H1 (cell line): ENCODE data around the gene MYRF. TPM values are rescaled to one million over a fixed set of nuclear protein-coding genes. Genes with fewer than 3 reads are reported as not detected.

Experiments
- CTCF ChIA-PET: fragments of 300-600 bp; sonication (Branson Sonifier 250); formaldehyde crosslinking; loops from one replicate; lab custom pipeline; 2021; ENCODE audit not compliant: partially characterized antibody; lab: Charles Lee
- POLR2A ChIA-PET: fragments of 300-600 bp; sonication (Branson Sonifier 250); formaldehyde crosslinking; loops from one replicate; lab custom pipeline; 2021; ENCODE audit warnings: inconsistent platforms; ENCODE audit not compliant: partially characterized antibody; lab: Charles Lee
- DNase-seq, 2 experiments: peaks; one replicate each; pipeline versions ENCODE4 v3.0.0 to v3.0.0-alpha.2; 2010 to 2022; ENCODE audit warnings: low spot score in 2 of 2, low read depth in 1 of 2, mixed read lengths in 1 of 2
- FAIRE-seq: peaks from 2 replicates; lab custom pipeline; 2011; peaks lifted over from hg19 to GRCh38; lab: Jason Lieb, UNC
- H2AFZ ChIP-seq: 2 replicates; pipeline ENCODE4 v1.8.1; 2012; ENCODE audit warnings: low read length, inconsistent platforms
- H2AK5ac ChIP-seq: 2 replicates; pipeline ENCODE4 v1.6.1; 2013; ENCODE audit warnings: low read depth, low read length
- H2BK120ac ChIP-seq: replicated peaks from 2 replicates; pipeline ENCODE3; 2013; ENCODE audit warnings: low read depth, low read length, inconsistent platforms
- H2BK12ac ChIP-seq: 2 replicates; pipeline ENCODE4 v1.6.1; 2013; ENCODE audit warnings: low read depth, low read length
- H2BK15ac ChIP-seq: 2 replicates; pipeline ENCODE4 v1.6.1; 2013; ENCODE audit warnings: low read length
- H2BK20ac ChIP-seq: 2 replicates; pipeline ENCODE4 v1.6.1; 2013; ENCODE audit warnings: low read length
- H2BK5ac ChIP-seq: 2 replicates; pipeline ENCODE4 v1.6.1; 2013; ENCODE audit warnings: low read depth, low read length
- H3K14ac ChIP-seq: 2 replicates; pipeline ENCODE4 v1.6.1; 2013; ENCODE audit warnings: inconsistent platforms; ENCODE audit not compliant: insufficient read length
- H3K18ac ChIP-seq: 2 replicates; pipeline ENCODE4 v1.6.1; 2013; ENCODE audit warnings: low read length; ENCODE audit errors: extremely low read depth
- H3K23ac ChIP-seq: 2 replicates; pipeline ENCODE4 v1.6.1; 2013; ENCODE audit warnings: inconsistent platforms; ENCODE audit not compliant: insufficient read length
- H3K23me2 ChIP-seq: 2 replicates; pipeline ENCODE4 v1.6.1; 2013; ENCODE audit warnings: low read depth, low read length
- H3K27ac ChIP-seq: 2 replicates; pipeline ENCODE4 v1.6.1; 2011; ENCODE audit warnings: low read depth, low read length, inconsistent platforms
- H3K27me3 ChIP-seq, 4 experiments: replicated peaks in 1 of 4; 1 replicate in 1 of 4; 2 replicates in 3 of 4; pipeline versions ENCODE4 v1.6.1 to v1.8.1; 2011 to 2013; ENCODE audit warnings: low read length in 3 of 4, mild to moderate bottlenecking in 3 of 4, inconsistent platforms in 2 of 4, mixed read lengths in 2 of 4, moderate library complexity in 1 of 4; ENCODE audit not compliant: control insufficient read depth in 3 of 4, insufficient read depth in 3 of 4; ENCODE audit errors: extremely low read depth in 1 of 4
- H3K36me3 ChIP-seq, 4 experiments: 2 replicates each; pipeline versions ENCODE4 v1.6.1 to v1.8.1; 2011 to 2013; ENCODE audit warnings: mild to moderate bottlenecking in 4 of 4, low read length in 3 of 4, moderate library complexity in 2 of 4, control low read depth in 1 of 4, inconsistent platforms in 1 of 4; ENCODE audit not compliant: insufficient read depth in 4 of 4, control insufficient read depth in 2 of 4
- H3K4ac ChIP-seq: replicated peaks from 2 replicates; pipeline ENCODE3; 2013; ENCODE audit warnings: low read length, low read depth, mixed read lengths, inconsistent platforms; ENCODE audit not compliant: insufficient read length
- H3K4me1 ChIP-seq, 4 experiments: replicated peaks in 1 of 4; 1 replicate in 1 of 4; 2 replicates in 3 of 4; pipeline versions ENCODE4 v1.6.1 to v1.8.1; 2011 to 2013; ENCODE audit warnings: low read length in 3 of 4, inconsistent platforms in 2 of 4, mixed read lengths in 1 of 4; ENCODE audit not compliant: insufficient read depth in 4 of 4, control insufficient read depth in 3 of 4
- H3K4me2 ChIP-seq, 2 experiments: 2 replicates each; pipeline versions ENCODE4 v1.6.1 to v1.8.1; 2011 to 2013; ENCODE audit warnings: low read depth in 2 of 2, low read length in 2 of 2, control low read depth in 1 of 2, inconsistent platforms in 1 of 2, mild to moderate bottlenecking in 1 of 2; ENCODE audit not compliant: insufficient read depth in 1 of 2
- H3K4me3 ChIP-seq, 4 experiments: fragments of 200-600, 300-600 bp in 1 of 4; sonication (generic), shearing (Covaris generic), sonication (Bioruptor Twin) in 1 of 4; 2 replicates each; pipeline versions ENCODE4 v1.5.1 to v1.8.1; 2011 to 2016; ENCODE audit warnings: low read length in 4 of 4, low read depth in 3 of 4, control low read depth in 2 of 4, inconsistent platforms in 2 of 4, mild to moderate bottlenecking in 2 of 4, mixed read lengths in 1 of 4, moderate library complexity in 1 of 4; ENCODE audit not compliant: insufficient read depth in 2 of 4; ENCODE audit errors: extremely low read depth in 1 of 4
- H3K56ac ChIP-seq: replicated peaks from 2 replicates; pipeline ENCODE3; 2013; ENCODE audit warnings: low read depth, mild to moderate bottlenecking, mixed read lengths, low read length, inconsistent platforms; ENCODE audit not compliant: insufficient read length
- H3K79me1 ChIP-seq: 2 replicates; pipeline ENCODE4 v1.6.1; 2013; ENCODE audit warnings: low read depth, low read length, control low read depth
- H3K79me2 ChIP-seq, 2 experiments: 2 replicates each; pipeline versions ENCODE4 v1.6.1 to v1.8.1; 2012 to 2013; ENCODE audit warnings: low read length in 2 of 2, mild to moderate bottlenecking in 2 of 2, inconsistent platforms in 1 of 2; ENCODE audit not compliant: insufficient read depth in 2 of 2, control insufficient read depth in 1 of 2
- H3K9ac ChIP-seq, 4 experiments: replicated peaks in 1 of 4; 1 replicate in 1 of 4; 2 replicates in 3 of 4; pipeline versions ENCODE4 v1.6.1 to v1.8.1; 2011 to 2013; ENCODE audit warnings: low read depth in 3 of 4, low read length in 3 of 4, control low read depth in 2 of 4, mild to moderate bottlenecking in 2 of 4, moderate library complexity in 2 of 4, inconsistent platforms in 1 of 4; ENCODE audit errors: extremely low read depth in 1 of 4
- H3K9me3 ChIP-seq, 2 experiments: 2 replicates each; pipeline versions ENCODE4 v1.6.1 to v1.8.1; 2012 to 2013; ENCODE audit warnings: mild to moderate bottlenecking in 2 of 2, moderate library complexity in 2 of 2, control low read depth in 1 of 2, inconsistent platforms in 1 of 2, low read depth in 1 of 2, low read length in 1 of 2, mixed read lengths in 1 of 2; ENCODE audit not compliant: insufficient read depth in 2 of 2
- H4K20me1 ChIP-seq, 2 experiments: replicated peaks in 1 of 2; 2 replicates each; pipeline versions ENCODE3 to v1.8.1; 2011 to 2013; ENCODE audit warnings: inconsistent platforms in 2 of 2, low read length in 2 of 2, mild to moderate bottlenecking in 1 of 2; ENCODE audit not compliant: insufficient read depth in 2 of 2, control insufficient read depth in 1 of 2
- H4K5ac ChIP-seq: 2 replicates; pipeline ENCODE4 v1.6.1; 2013; ENCODE audit warnings: low read length, low read depth, mixed read lengths, inconsistent platforms; ENCODE audit not compliant: insufficient read length
- H4K8ac ChIP-seq: 2 replicates; pipeline ENCODE4 v1.8.0; 2013; ENCODE audit warnings: mild to moderate bottlenecking, moderate library complexity, low read length, inconsistent platforms; ENCODE audit not compliant: insufficient read depth; ENCODE audit errors: extremely low read depth
- H4K91ac ChIP-seq: replicated peaks from 2 replicates; pipeline ENCODE3; 2013; ENCODE audit warnings: low read length, mixed read lengths, inconsistent platforms; ENCODE audit not compliant: insufficient read length
- JUN ChIP-seq: IDR thresholded peaks from 2 replicates; pipeline ENCODE4 v1.6.1; 2011; ENCODE audit warnings: low read depth, mild to moderate bottlenecking, improper control_type of control experiment, low read length
- POLR2A ChIP-seq, 2 experiments: IDR thresholded peaks; 1 replicate in 1 of 2; 2 replicates in 1 of 2; pipeline ENCODE4 v1.6.1; 2011; ENCODE audit warnings: low read depth in 2 of 2, low read length in 2 of 2, mild to moderate bottlenecking in 2 of 2; ENCODE audit errors: control extremely low read depth in 1 of 2
- RFX5 ChIP-seq: IDR thresholded peaks from 2 replicates; pipeline ENCODE4 v1.6.1; 2011; ENCODE audit warnings: low read depth, low read length, improper control_type of control experiment, borderline replicate concordance
- RNF2 ChIP-seq: fragments of 200-900, 300-1000 bp; sonication (generic); IDR thresholded peaks from 2 replicates; pipeline ENCODE4 v1.7.1; 2016; ENCODE audit warnings: borderline replicate concordance, low read depth, mild to moderate bottlenecking, antibody characterized with exemption, low read length; ENCODE audit not compliant: poor library complexity, severe bottlenecking; ENCODE audit errors: missing control alignments
- SP2 ChIP-seq: IDR thresholded peaks from 2 replicates; pipeline ENCODE4 v1.6.1; 2012; ENCODE audit warnings: mild to moderate bottlenecking, low read length, inconsistent platforms
- WGBS, 2 experiments: shearing (Covaris generic) in 1 of 2; methylation state at CpG; one replicate each; pipeline versions ENCODE4 v1.1.6 to v1.1.7; 2013 to 2015; ENCODE audit warnings: low lambda C conversion rate in 2 of 2, mixed read lengths in 2 of 2, inconsistent platforms in 1 of 2, low coverage in 1 of 2, missing lambda C conversion rate in 1 of 2; ENCODE audit not compliant: insufficient replicate concordance in 2 of 2, insufficient coverage in 1 of 2, insufficient read length in 1 of 2; ENCODE audit errors: extremely low coverage in 1 of 2, missing lambda C conversion rate in 1 of 2; 5-methylcytosine and 5-hydroxymethylcytosine counted together
- polyA plus RNA-seq, 7 experiments: library from polyadenylated mRNA; depleted of rRNA in 3 of 7; stranded (reverse) in 5 of 7; unstranded in 2 of 7; fragments of >200 nt in 5 of 7; fragments of 200-250 nt in 2 of 7; gene quantifications; 1 replicate in 5 of 7; 2 replicates in 1 of 7; 4 replicates in 1 of 7; pipeline versions ENCODE4 v1.2.1 to v1.2.3, GENCODE V29; 2011 to 2013; ENCODE audit warnings: missing spikeins in 2 of 7, mixed read lengths in 2 of 7
- total RNA-seq: library from RNA; stranded (reverse); fragmentation: NEBNext Ultra II Directional; extraction: Animal tissue kit (Norgen Biotek cat#: 25700); gene quantifications from 2 replicates; pipeline ENCODE4 v1.2.1, GENCODE V29; 2021

MYRF gene
- total and polyA plus RNA-seq, 2 of the 8 experiments (the other 6 are each of a cell fraction or from before 2014, with no cell fraction given): 6.0 to 6.1 TPM

DNA sequence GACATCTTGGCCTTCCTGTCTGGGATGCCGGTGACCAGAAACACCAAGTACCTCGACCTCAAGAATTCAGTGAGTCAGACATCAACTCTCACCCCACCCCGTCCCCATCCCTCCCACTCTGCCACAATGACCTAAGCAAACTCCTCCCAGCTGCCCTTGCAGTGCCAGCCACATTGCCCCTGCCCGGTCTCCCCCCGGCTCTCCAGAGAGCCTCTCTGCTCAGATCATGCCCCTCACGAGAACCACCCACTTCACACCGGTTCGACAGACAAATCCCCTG is 23.6 kb upstream of the MYRF start:
- H2BK120ac ChIP-seq: no peak overlapping the region
- FAIRE-seq: no peak
- H2BK15ac ChIP-seq: no peak overlapping the region
- H4K20me1 ChIP-seq: peaks cover 0 to 9% of the 10 kb centered on the region in 2 experiments
- no peak overlapping the region for H3K14ac ChIP-seq
- TF ChIP-seq POLR2A (IDR thresholded peaks at IDR 0.05; ENCODE audit: control extremely low read depth in 1 of 2, low read depth in 2 of 2, low read length in 2 of 2): no peak
- no peak for TF ChIP-seq JUN
- no peak for TF ChIP-seq RFX5
- no peak for TF ChIP-seq SP2
- TF ChIP-seq RNF2: no peak
- TF ChIP-seq, all 59 proteins: peak for 0
- Histone ChIP-seq H3K4ac (no peak overlapping the region), H2BK20ac (no peak overlapping the region), H4K91ac (no peak overlapping the region), H2AFZ (no peak overlapping the region), H3K9ac (no peak overlapping the region), H3K79me2 (no peaks in the 10 kb centered on the region), H3K4me2 (no peak overlapping the region), H2BK5ac (no peak overlapping the region), H4K8ac (no peak overlapping the region), H3K79me1 (no peaks in the 10 kb centered on the region), H2AK5ac (no peak overlapping the region), H4K5ac (no peak overlapping the region), H3K9me3 (no peaks in the 10 kb centered on the region), H3K4me1 (no peaks in the 10 kb centered on the region), H3K56ac (no peak overlapping the region), H3K4me3 (no peak overlapping the region), H3K27me3 (no peaks in the 10 kb centered on the region), H3K23me2 (no peaks in the 10 kb centered on the region), H3K23ac (no peak overlapping the region), H2BK12ac (no peak overlapping the region), H3K27ac (no peak overlapping the region), H3K36me3 (peaks cover 0 to 3% (median 0%) of the 10 kb centered on the region in 4 experiments; a peak in 2 of 8 replicates), H3K18ac (no peak overlapping the region)
- WGBS, 2 experiments: 88% methylated on average over 7 of the region's 8 CpGs; no CpG with 5 or more reads in 1 of the 2 experiments
- POLR2A ChIA-PET: interaction anchor here (1.0 to 1.2 kb wide), 2 partner anchors 9 to 10 kb away, joined by 3 read pairs; no protein-coding TSS in a partner anchor
- CTCF ChIA-PET: interaction anchor here (0.8 to 2.9 kb wide), 17 partner anchors 9 to 90 kb away, joined by 3 to 10 read pairs (median 5); no protein-coding TSS in a partner anchor
- no peak for DNase-seq
